Measurements from ENCODE around the gene PDE4B.

- TF ChIP-seq POLR2A (IDR thresholded peaks at IDR 0.05): no peak
- TF ChIP-seq, protein P1, sequence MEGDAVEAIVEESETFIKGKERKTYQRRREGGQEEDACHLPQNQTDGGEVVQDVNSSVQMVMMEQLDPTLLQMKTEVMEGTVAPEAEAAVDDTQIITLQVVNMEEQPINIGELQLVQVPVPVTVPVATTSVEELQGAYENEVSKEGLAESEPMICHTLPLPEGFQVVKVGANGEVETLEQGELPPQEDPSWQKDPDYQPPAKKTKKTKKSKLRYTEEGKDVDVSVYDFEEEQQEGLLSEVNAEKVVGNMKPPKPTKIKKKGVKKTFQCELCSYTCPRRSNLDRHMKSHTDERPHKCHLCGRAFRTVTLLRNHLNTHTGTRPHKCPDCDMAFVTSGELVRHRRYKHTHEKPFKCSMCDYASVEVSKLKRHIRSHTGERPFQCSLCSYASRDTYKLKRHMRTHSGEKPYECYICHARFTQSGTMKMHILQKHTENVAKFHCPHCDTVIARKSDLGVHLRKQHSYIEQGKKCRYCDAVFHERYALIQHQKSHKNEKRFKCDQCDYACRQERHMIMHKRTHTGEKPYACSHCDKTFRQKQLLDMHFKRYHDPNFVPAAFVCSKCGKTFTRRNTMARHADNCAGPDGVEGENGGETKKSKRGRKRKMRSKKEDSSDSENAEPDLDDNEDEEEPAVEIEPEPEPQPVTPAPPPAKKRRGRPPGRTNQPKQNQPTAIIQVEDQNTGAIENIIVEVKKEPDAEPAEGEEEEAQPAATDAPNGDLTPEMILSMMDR (IDR thresholded peaks at IDR 0.05): no peak
These were observed 420.8 kb downstream of the PDE4B start for GRCh38 chr1:66213491-66213890.

Data from esophagus squamous epithelium (tissue), 4 donors.